ENCODE data around the gene ZNF211. TPM values are rescaled to one million over a fixed set of nuclear protein-coding genes. Genes with fewer than 3 reads are reported as not detected.

ZNF211 gene
- total and polyA plus RNA-seq, 10 of the 15 experiments (the other 5 are each of a cell fraction or from before 2014, with no cell fraction given) = 2.1 to 20.6 (median 9.3) TPM

GRCh38 chr19:57599761-57600383, 33.1 kb upstream of the ZNF211 start, which contains the start of gene ZNF530 (continued):
- TF ChIP-seq ZNF622 (IDR thresholded peaks at IDR 0.05) (no peak), RBBP5 (conservative IDR thresholded peaks at IDR 0.05) (no peak), NFXL1 (IDR thresholded peaks at IDR 0.05; ENCODE audit: borderline replicate concordance) (no peak), TAF1 (IDR thresholded peaks at IDR 0.05; ENCODE audit: borderline replicate concordance, low read depth, low read length) (peak; percentile 61; the same call in 1 of the 2 replicates), SUZ12 (IDR thresholded peaks at IDR 0.05; ENCODE audit: unreplicated experiment) (no peak), EGR1 (IDR thresholded peaks at IDR 0.05; ENCODE audit: borderline replicate concordance in 1 of 2, low read depth in 2 of 2, low read length in 2 of 2) (no peak), ATF3 (IDR thresholded peaks at IDR 0.05; ENCODE audit: borderline replicate concordance, extremely low read depth, low read depth, low read length) (no peak), BHLHE40 (IDR thresholded peaks at IDR 0.05; ENCODE audit: borderline replicate concordance in 1 of 2, low read depth in 2 of 2, low read length in 1 of 2) (peak in 1 of 2 experiments; percentile 18; a peak in 1 of 4 replicates), ZZZ3 (IDR thresholded peaks at IDR 0.05; ENCODE audit: control insufficient read depth, insufficient read length, low read depth) (no peak), CUX1 (IDR thresholded peaks at IDR 0.05; ENCODE audit: insufficient replicate concordance, low read depth, low read length) (no peak), HDAC6 (IDR thresholded peaks at IDR 0.05; ENCODE audit: unreplicated experiment) (no peak), CREM (IDR thresholded peaks at IDR 0.05; ENCODE audit: low read depth) (peak; percentile 77; the same call in 1 of the 2 replicates), SREBF2 (IDR thresholded peaks at IDR 0.05; ENCODE audit: low read length) (no peak), SIN3A (IDR thresholded peaks at IDR 0.05; ENCODE audit: low read depth, low read length) (peak; percentile 94), HDAC2 (IDR thresholded peaks at IDR 0.05) (no peak), NBN (IDR thresholded peaks at IDR 0.05) (0 out of 2 replicates have a peak, but pooled peaks have one; percentile 34), SP1 (IDR thresholded peaks at IDR 0.05; ENCODE audit: low read depth, low read length) (peak; percentile 65), ZNF592 (IDR thresholded peaks at IDR 0.05) (no peak), TBL1XR1 (IDR thresholded peaks at IDR 0.05; ENCODE audit: low read depth, low read length) (no peak), ZNF274 (IDR thresholded peaks at IDR 0.05; ENCODE audit: insufficient read depth, insufficient read length) (no peak)
